HCT116 (cell line): ENCODE data around the gene ORMDL2. TPM values are rescaled to one million over a fixed set of nuclear protein-coding genes. Genes with fewer than 3 reads are reported as not detected.

Experiments used
- ATAC-seq: fragments of 200-7000 bp; cut with Tn5 transposase; 2 replicates; pipeline ENCODE4 v1.9.1; 2020; ENCODE audit warnings: mild to moderate bottlenecking, moderate library complexity
- BruUV-seq: library from RNA; stranded (reverse); fragments of 400-500 nt; replicated peaks from 2 replicates; lab custom pipeline; 2021; lab: Mats Ljungman, UMichigan
- CTCF ChIA-PET: fragments of 300-600 bp; sonication (Branson Sonifier 250); formaldehyde crosslinking; loops from one replicate; lab custom pipeline; 2021; ENCODE audit warnings: antibody characterized with exemption; lab: Charles Lee
- POLR2A ChIA-PET: fragments of 300-600, 350-600 bp; sonication (Branson Sonifier 250); formaldehyde crosslinking; loops from one replicate; lab custom pipeline; 2021; ENCODE audit warnings: antibody characterized with exemption; lab: Charles Lee
- RAD21 ChIA-PET, 2 experiments: fragments of 300-600 bp; sonication (Branson Sonifier 250); formaldehyde crosslinking; loops; one replicate each; lab custom pipeline; 2023; ENCODE audit warnings: low total read pairs in 2 of 2; ENCODE audit not compliant: uncharacterized antibody in 2 of 2, unreplicated experiment in 2 of 2, low non-redundant PET in 1 of 2; lab: Charles Lee
- DNase-seq: peaks from one replicate; pipeline ENCODE4 v3.0.0-alpha.2; 2010; ENCODE audit warnings: low read depth, low spot score
- H2AFZ ChIP-seq: fragments of 200-600 bp; shearing (Covaris generic), sonication (generic); 2 replicates; pipeline ENCODE4 v1.6.1; 2017; ENCODE audit warnings: low read depth, mixed run types, mixed read lengths, antibody characterized with exemption, low read length; ENCODE audit not compliant: poor library complexity, severe bottlenecking
- H3K27ac ChIP-seq: 2 replicates; pipeline ENCODE4 v1.5.1; 2012; ENCODE audit warnings: low read depth, low read length
- H3K27me3 ChIP-seq: fragments of 200-600 bp; sonication (generic); 2 replicates; pipeline ENCODE4 v1.6.1; 2016; ENCODE audit warnings: mixed run types, low read length, mixed read lengths; ENCODE audit not compliant: insufficient read depth
- H3K36me3 ChIP-seq, 2 experiments: fragments of 200-500 bp in 1 of 2; fragments of 200-600 bp in 1 of 2; sonication (Bioruptor generic) in 1 of 2; sonication (generic) in 1 of 2; 2 replicates each; pipeline versions ENCODE4 v1.5.1 to v1.6.1; 2014 to 2016; ENCODE audit warnings: low read length in 2 of 2, inconsistent platforms in 1 of 2, mixed read lengths in 1 of 2, mixed run types in 1 of 2; ENCODE audit not compliant: insufficient read depth in 2 of 2, control insufficient read depth in 1 of 2
- H3K4me1 ChIP-seq, 2 experiments: fragments of 200-600 bp in 1 of 2; sonication (generic) in 1 of 2; 2 replicates each; pipeline versions ENCODE4 v1.5.1 to v1.6.1; 2012 to 2017; ENCODE audit warnings: low read length in 2 of 2, inconsistent platforms in 1 of 2, mild to moderate bottlenecking in 1 of 2, mixed read lengths in 1 of 2, mixed run types in 1 of 2, moderate library complexity in 1 of 2; ENCODE audit not compliant: insufficient read depth in 2 of 2, control insufficient read depth in 1 of 2
- H3K4me2 ChIP-seq: fragments of 200-600 bp; sonication (generic); 2 replicates; pipeline ENCODE4 v1.6.1; 2017; ENCODE audit warnings: mixed run types, low read length, mixed read lengths
- H3K4me3 ChIP-seq, 2 experiments: fragments of 200-600 bp in 1 of 2; sonication (generic) in 1 of 2; replicated peaks in 1 of 2; 2 replicates each; pipeline ENCODE4 v1.5.1; 2011 to 2016; ENCODE audit warnings: low read length in 2 of 2, control low read depth in 1 of 2, low read depth in 1 of 2, mild to moderate bottlenecking in 1 of 2, mixed read lengths in 1 of 2, mixed run types in 1 of 2
- H3K79me2 ChIP-seq: fragments of 200-600 bp; sonication (generic); 2 replicates; pipeline ENCODE4 v1.6.1; 2017; ENCODE audit warnings: mild to moderate bottlenecking, mixed run types, low read length, moderate library complexity, mixed read lengths; ENCODE audit not compliant: insufficient read depth
- H3K9ac ChIP-seq: fragments of 200-600 bp; sonication (generic); 2 replicates; pipeline ENCODE4 v1.6.1; 2016; ENCODE audit warnings: low read length, mixed read lengths
- H3K9me2 ChIP-seq: fragments of 200-600 bp; sonication (generic), shearing (Covaris generic); 2 replicates; pipeline ENCODE4 v1.6.1; 2017; ENCODE audit warnings: mixed run types, mild to moderate bottlenecking, moderate library complexity; ENCODE audit not compliant: insufficient read depth
- H3K9me3 ChIP-seq, 2 experiments: fragments of 200-500 bp in 1 of 2; fragments of 200-600 bp in 1 of 2; sonication (Bioruptor generic) in 1 of 2; sonication (generic) in 1 of 2; 2 replicates each; pipeline ENCODE4 v1.6.1; 2014 to 2017; ENCODE audit warnings: low read length in 2 of 2, mixed read lengths in 2 of 2, inconsistent platforms in 1 of 2, low read depth in 1 of 2, mild to moderate bottlenecking in 1 of 2, mixed run types in 1 of 2, moderate library complexity in 1 of 2; ENCODE audit not compliant: control insufficient read depth in 1 of 2, insufficient read depth in 1 of 2
- H4K20me1 ChIP-seq: fragments of 200-600 bp; sonication (generic), shearing (Covaris generic); 2 replicates; pipeline ENCODE4 v1.6.1; 2017; ENCODE audit warnings: mixed run types, mild to moderate bottlenecking, moderate library complexity; ENCODE audit not compliant: insufficient read depth
- CEBPB ChIP-seq: IDR thresholded peaks from 2 replicates; pipeline ENCODE4 v1.6.1; 2012; ENCODE audit warnings: low read depth
- CTCF ChIP-seq, 3 experiments: fragments of 200-600 bp in 1 of 3; sonication (generic) in 1 of 3; IDR thresholded peaks in 2 of 3; conservative IDR thresholded peaks in 1 of 3; 2 replicates each; pipeline ENCODE4 v1.5.1; 2012 to 2017; ENCODE audit warnings: low read depth in 2 of 3, low read length in 2 of 3, antibody characterized with exemption in 1 of 3, borderline replicate concordance in 1 of 3, control low read depth in 1 of 3, mild to moderate bottlenecking in 1 of 3, mixed read lengths in 1 of 3, mixed run types in 1 of 3, moderate library complexity in 1 of 3; ENCODE audit not compliant: insufficient read depth in 1 of 3
- EGR1 ChIP-seq: IDR thresholded peaks from 2 replicates; pipeline ENCODE4 v1.6.1; 2012; ENCODE audit warnings: low read depth
- ELF1 ChIP-seq: IDR thresholded peaks from 2 replicates; pipeline ENCODE4 v1.6.1; 2012; ENCODE audit warnings: low read depth, borderline replicate concordance
- EZH2 ChIP-seq: fragments of 200-600 bp; sonication (generic); IDR thresholded peaks from 2 replicates; pipeline ENCODE4 v1.6.1; 2017; ENCODE audit warnings: antibody characterized with exemption, mixed run types
- EZH2phosphoT487 ChIP-seq: fragments of 200-600 bp; IDR thresholded peaks from 2 replicates; pipeline ENCODE4 v1.6.1; 2018; ENCODE audit warnings: antibody characterized with exemption, borderline replicate concordance
- JUND ChIP-seq: IDR thresholded peaks from 2 replicates; pipeline ENCODE4 v1.6.1; 2012
- MAX ChIP-seq: IDR thresholded peaks from 2 replicates; pipeline ENCODE4 v1.6.1; 2012
- POLR2A ChIP-seq: IDR thresholded peaks from 2 replicates; pipeline ENCODE4 v1.7.0; 2011; ENCODE audit warnings: borderline replicate concordance; ENCODE audit not compliant: insufficient read depth, insufficient read length; ENCODE audit errors: extremely low read depth
- POLR2AphosphoS5 ChIP-seq: IDR thresholded peaks from 2 replicates; pipeline ENCODE4 v1.6.1; 2011; ENCODE audit warnings: mild to moderate bottlenecking, low read depth, low read length, moderate library complexity
- RAD21 ChIP-seq: IDR thresholded peaks from 2 replicates; pipeline ENCODE4 v1.6.1; 2012; ENCODE audit warnings: low read depth, mild to moderate bottlenecking
- SIN3A ChIP-seq: IDR thresholded peaks from 2 replicates; pipeline ENCODE4 v1.6.1; 2012; ENCODE audit warnings: low read depth
- SP1 ChIP-seq: IDR thresholded peaks from 2 replicates; pipeline ENCODE4 v1.6.1; 2012; ENCODE audit warnings: low read depth
- SRF ChIP-seq: IDR thresholded peaks from 2 replicates; pipeline ENCODE4 v1.6.1; 2012; ENCODE audit warnings: low read depth
- TCF7L2 ChIP-seq: IDR thresholded peaks from 2 replicates; pipeline ENCODE4 v1.7.0; 2011; ENCODE audit warnings: borderline replicate concordance, inconsistent platforms; ENCODE audit not compliant: insufficient read depth, insufficient read length; ENCODE audit errors: extremely low read depth
- YY1 ChIP-seq: IDR thresholded peaks from 2 replicates; pipeline ENCODE4 v1.6.1; 2011; ENCODE audit warnings: low read length, low read depth, moderate library complexity, mild to moderate bottlenecking; ENCODE audit not compliant: insufficient replicate concordance; ENCODE audit errors: extremely low read depth
- intact Hi-C: fragments of 100-400 bp; cut with micrococcal nuclease; formaldehyde crosslinking; loops from 2 replicates; pipeline ENCODE4 v1.10.0; 2022
- total RNA-seq: library from RNA; stranded (reverse); gene quantifications from one replicate; pipeline ENCODE4 v1.2.1, GENCODE V29; 2021; ENCODE audit not compliant: unreplicated experiment
- TF ChIP-seq, protein P1 (sequence below): IDR thresholded peaks from 2 replicates; pipeline ENCODE4 v1.6.1; 2011; ENCODE audit warnings: mild to moderate bottlenecking, low read length, moderate library complexity; ENCODE audit not compliant: insufficient replicate concordance; ENCODE audit errors: extremely low read depth
- TF ChIP-seq, protein P2 (sequence below): IDR thresholded peaks from 2 replicates; pipeline ENCODE4 v1.6.1; 2012; ENCODE audit warnings: low read depth

Gene ORMDL2
- total RNA-seq, 1 experiment from 2014 or later, result 25.5 TPM

DNA sequence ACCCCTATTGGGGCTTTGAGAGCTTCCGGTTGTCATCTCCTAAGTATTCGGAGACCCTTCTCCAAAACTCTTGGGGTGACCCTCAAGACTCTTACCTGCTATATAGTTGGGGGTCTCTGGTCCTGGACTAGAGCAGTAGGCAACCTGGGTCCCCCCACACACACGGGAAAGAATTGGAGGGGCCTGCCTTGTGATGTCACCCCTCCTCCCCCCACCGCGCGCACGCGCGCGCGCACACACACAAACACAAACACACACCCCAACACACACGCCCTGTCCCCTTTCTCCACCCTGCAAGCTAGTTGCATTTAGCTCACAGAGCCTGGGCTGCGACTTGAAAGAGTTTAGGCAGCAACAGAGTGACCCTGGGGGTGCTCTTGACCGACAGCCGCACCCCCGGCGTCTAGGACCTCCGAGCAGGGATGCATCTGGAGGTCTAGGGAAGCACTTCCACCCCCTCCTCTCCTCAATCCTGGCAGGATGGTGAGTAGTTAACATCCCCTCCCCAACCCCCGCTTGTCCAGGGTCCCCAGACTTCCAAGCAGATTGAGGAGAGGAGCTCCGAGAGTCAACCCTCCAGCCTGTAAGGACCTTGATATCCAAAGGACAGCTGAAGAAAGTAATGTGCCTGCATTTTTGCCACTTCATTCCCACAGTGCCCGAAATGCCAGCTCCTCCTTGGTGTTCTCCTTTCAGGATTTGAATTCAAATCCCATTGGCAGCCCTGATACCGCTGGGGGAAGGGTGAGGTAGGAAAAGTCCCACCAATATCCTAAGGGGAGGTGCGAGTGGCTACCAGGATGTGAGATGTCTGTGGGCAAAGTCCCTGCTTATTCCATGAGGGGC, 13.0 kb downstream of the ORMDL2 start:
- Histone ChIP-seq H3K27ac (peak overlapping the region; percentile 87), H4K20me1 (no peaks in the 10 kb centered on the region), H3K4me1 (peaks cover 16 to 29% of the 10 kb centered on the region in 2 experiments; a peak in 3 of 4 replicates), H3K79me2 (peaks cover 41% of the 10 kb centered on the region), H2AFZ (no peak overlapping the region), H3K9me3 (no peaks in the 10 kb centered on the region), H3K9ac (peak overlapping the region; percentile 85), H3K4me3 (peak overlapping the region; percentile 93 to 97), H3K9me2 (no peaks in the 10 kb centered on the region), H3K27me3 (no peaks in the 10 kb centered on the region), H3K36me3 (peaks cover 0 to 13% of the 10 kb centered on the region in 2 experiments; a peak in 1 of 4 replicates), H3K4me2 (peak overlapping the region; percentile 87)
- intact Hi-C loops, result no loop called here
- ATAC-seq (no peak), DNase-seq (no peak)
- CTCF ChIA-PET, result interaction anchor here (0.9 to 2.1 kb wide), 4 partner anchors 10 to 109 kb away, joined by 3 to 14 read pairs (median 6); partner anchors contain the start of genes ORMDL2 and SARNP
- RAD21 ChIA-PET, result no interaction called here
- no TSS peak for BruUV-seq
- POLR2A ChIA-PET, result interaction anchor here (0.9 to 3.4 kb wide), 9 partner anchors 8 to 143 kb away, joined by 3 to 59 read pairs (median 6); partner anchors contain the start of genes MMP19, ORMDL2, PYM1 and RAB5B
- TF ChIP-seq, protein P1, sequence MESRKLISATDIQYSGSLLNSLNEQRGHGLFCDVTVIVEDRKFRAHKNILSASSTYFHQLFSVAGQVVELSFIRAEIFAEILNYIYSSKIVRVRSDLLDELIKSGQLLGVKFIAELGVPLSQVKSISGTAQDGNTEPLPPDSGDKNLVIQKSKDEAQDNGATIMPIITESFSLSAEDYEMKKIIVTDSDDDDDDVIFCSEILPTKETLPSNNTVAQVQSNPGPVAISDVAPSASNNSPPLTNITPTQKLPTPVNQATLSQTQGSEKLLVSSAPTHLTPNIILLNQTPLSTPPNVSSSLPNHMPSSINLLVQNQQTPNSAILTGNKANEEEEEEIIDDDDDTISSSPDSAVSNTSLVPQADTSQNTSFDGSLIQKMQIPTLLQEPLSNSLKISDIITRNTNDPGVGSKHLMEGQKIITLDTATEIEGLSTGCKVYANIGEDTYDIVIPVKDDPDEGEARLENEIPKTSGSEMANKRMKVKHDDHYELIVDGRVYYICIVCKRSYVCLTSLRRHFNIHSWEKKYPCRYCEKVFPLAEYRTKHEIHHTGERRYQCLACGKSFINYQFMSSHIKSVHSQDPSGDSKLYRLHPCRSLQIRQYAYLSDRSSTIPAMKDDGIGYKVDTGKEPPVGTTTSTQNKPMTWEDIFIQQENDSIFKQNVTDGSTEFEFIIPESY, result no peak
- TF ChIP-seq, protein P2, sequence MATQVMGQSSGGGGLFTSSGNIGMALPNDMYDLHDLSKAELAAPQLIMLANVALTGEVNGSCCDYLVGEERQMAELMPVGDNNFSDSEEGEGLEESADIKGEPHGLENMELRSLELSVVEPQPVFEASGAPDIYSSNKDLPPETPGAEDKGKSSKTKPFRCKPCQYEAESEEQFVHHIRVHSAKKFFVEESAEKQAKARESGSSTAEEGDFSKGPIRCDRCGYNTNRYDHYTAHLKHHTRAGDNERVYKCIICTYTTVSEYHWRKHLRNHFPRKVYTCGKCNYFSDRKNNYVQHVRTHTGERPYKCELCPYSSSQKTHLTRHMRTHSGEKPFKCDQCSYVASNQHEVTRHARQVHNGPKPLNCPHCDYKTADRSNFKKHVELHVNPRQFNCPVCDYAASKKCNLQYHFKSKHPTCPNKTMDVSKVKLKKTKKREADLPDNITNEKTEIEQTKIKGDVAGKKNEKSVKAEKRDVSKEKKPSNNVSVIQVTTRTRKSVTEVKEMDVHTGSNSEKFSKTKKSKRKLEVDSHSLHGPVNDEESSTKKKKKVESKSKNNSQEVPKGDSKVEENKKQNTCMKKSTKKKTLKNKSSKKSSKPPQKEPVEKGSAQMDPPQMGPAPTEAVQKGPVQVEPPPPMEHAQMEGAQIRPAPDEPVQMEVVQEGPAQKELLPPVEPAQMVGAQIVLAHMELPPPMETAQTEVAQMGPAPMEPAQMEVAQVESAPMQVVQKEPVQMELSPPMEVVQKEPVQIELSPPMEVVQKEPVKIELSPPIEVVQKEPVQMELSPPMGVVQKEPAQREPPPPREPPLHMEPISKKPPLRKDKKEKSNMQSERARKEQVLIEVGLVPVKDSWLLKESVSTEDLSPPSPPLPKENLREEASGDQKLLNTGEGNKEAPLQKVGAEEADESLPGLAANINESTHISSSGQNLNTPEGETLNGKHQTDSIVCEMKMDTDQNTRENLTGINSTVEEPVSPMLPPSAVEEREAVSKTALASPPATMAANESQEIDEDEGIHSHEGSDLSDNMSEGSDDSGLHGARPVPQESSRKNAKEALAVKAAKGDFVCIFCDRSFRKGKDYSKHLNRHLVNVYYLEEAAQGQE, result no peak
- TF ChIP-seq RAD21, result no peak
- no peak for TF ChIP-seq POLR2A
- TF ChIP-seq CTCF (IDR thresholded peaks at IDR 0.05 in 2 of 3, conservative IDR thresholded peaks at IDR 0.05 in 1 of 3; ENCODE audit: borderline replicate concordance in 1 of 3, insufficient read depth in 1 of 3, low read depth in 2 of 3, low read length in 2 of 3), result no peak
- 0 out of 2 replicates have a peak, but pooled peaks have one; percentile 16 for TF ChIP-seq MAX
- no peak for TF ChIP-seq YY1
- TF ChIP-seq SP1, result peak; percentile 46; the same call in 1 of the 2 replicates
- TF ChIP-seq JUND, result 0 out of 2 replicates have a peak, but pooled peaks have one; percentile 44
- TF ChIP-seq EZH2, result no peak
- no peak for TF ChIP-seq SIN3A
- TF ChIP-seq CEBPB, result no peak
- no peak for TF ChIP-seq EGR1
- no peak for TF ChIP-seq ELF1
- no peak for TF ChIP-seq SRF
- TF ChIP-seq POLR2AphosphoS5, result peak; percentile 67
- TF ChIP-seq TCF7L2, result peak; percentile 9
- no peak for TF ChIP-seq EZH2phosphoT487
